Measurements from ENCODE around the gene FGF5. TPM values are rescaled to one million over a fixed set of nuclear protein-coding genes. Genes with fewer than 3 reads are reported as not detected.

The FGF5 gene
- total RNA-seq, 4 donors from 2014 or later: not detected

GRCh38 chr4:80307183-80307735, 40.8 kb downstream of the FGF5 start:
- ATAC-seq (no peak), DNase-seq (no peak)
- H3K4me3 ChIP-seq: no peak overlapping the region
- H3K27me3 ChIP-seq: peaks cover 0 to 4% (median 0%) of the 10 kb centered on the region in 3 donors
- intact Hi-C loops (cut with DNase I; ENCODE audit: low total_unique reads): no loop called here
- in situ Hi-C loops (cut with MboI; ENCODE audit: low sequenced_read_pairs in 4 of 4): no loop called here
- no peak overlapping the region for H3K27ac ChIP-seq
- no peaks in the 10 kb centered on the region for H3K4me1 ChIP-seq
- H3K9me3 ChIP-seq: no peaks in the 10 kb centered on the region
- TF ChIP-seq POLR2A (IDR thresholded peaks at IDR 0.05): no peak
- TF ChIP-seq, protein P1, sequence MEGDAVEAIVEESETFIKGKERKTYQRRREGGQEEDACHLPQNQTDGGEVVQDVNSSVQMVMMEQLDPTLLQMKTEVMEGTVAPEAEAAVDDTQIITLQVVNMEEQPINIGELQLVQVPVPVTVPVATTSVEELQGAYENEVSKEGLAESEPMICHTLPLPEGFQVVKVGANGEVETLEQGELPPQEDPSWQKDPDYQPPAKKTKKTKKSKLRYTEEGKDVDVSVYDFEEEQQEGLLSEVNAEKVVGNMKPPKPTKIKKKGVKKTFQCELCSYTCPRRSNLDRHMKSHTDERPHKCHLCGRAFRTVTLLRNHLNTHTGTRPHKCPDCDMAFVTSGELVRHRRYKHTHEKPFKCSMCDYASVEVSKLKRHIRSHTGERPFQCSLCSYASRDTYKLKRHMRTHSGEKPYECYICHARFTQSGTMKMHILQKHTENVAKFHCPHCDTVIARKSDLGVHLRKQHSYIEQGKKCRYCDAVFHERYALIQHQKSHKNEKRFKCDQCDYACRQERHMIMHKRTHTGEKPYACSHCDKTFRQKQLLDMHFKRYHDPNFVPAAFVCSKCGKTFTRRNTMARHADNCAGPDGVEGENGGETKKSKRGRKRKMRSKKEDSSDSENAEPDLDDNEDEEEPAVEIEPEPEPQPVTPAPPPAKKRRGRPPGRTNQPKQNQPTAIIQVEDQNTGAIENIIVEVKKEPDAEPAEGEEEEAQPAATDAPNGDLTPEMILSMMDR (IDR thresholded peaks at IDR 0.05 in 4 of 5, conservative IDR thresholded peaks at IDR 0.05 in 1 of 5): no peak
- H3K36me3 ChIP-seq: no peaks in the 10 kb centered on the region

- ATAC-seq: no peak
- in situ Hi-C loops (cut with MboI; ENCODE audit: low sequenced_read_pairs in 4 of 4): no loop called here
Measured at GRCh38 chr4:80307774-80308465, 41.5 kb downstream of the FGF5 start.

GRCh38 chr4:80308466-80308822, 42.0 kb downstream of the FGF5 start:
- Histone ChIP-seq H3K9me3 (no peaks in the 10 kb centered on the region), H3K27ac (no peak overlapping the region), H3K4me1 (no peaks in the 10 kb centered on the region), H3K4me3 (no peak overlapping the region), H3K36me3 (no peaks in the 10 kb centered on the region), H3K27me3 (peaks cover 0 to 4% (median 0%) of the 10 kb centered on the region in 3 donors)
- no peak for TF ChIP-seq POLR2A (IDR thresholded peaks at IDR 0.05)
- TF ChIP-seq, protein P1 (IDR thresholded peaks at IDR 0.05 in 4 of 5, conservative IDR thresholded peaks at IDR 0.05 in 1 of 5): no peak
- ATAC-seq: no peak
- intact Hi-C loops (cut with DNase I; ENCODE audit: low total_unique reads): no loop called here
- in situ Hi-C loops (cut with MboI; ENCODE audit: low sequenced_read_pairs in 4 of 4): no loop called here
- DNase-seq: no peak

More at GRCh38 chr4:80307774-80308465, 41.5 kb downstream of the FGF5 start:
- no peak overlapping the region for H3K27ac ChIP-seq
- H3K27me3 ChIP-seq: peaks cover 0 to 4% (median 0%) of the 10 kb centered on the region in 3 donors
- TF ChIP-seq, protein P1 (IDR thresholded peaks at IDR 0.05 in 4 of 5, conservative IDR thresholded peaks at IDR 0.05 in 1 of 5): no peak
- no peak for TF ChIP-seq POLR2A (IDR thresholded peaks at IDR 0.05)
- intact Hi-C loops (cut with DNase I; ENCODE audit: low total_unique reads): no loop called here
- H3K4me3 ChIP-seq: no peak overlapping the region
- H3K4me1 ChIP-seq: no peaks in the 10 kb centered on the region
- no peaks in the 10 kb centered on the region for H3K36me3 ChIP-seq
- H3K9me3 ChIP-seq: no peaks in the 10 kb centered on the region
- DNase-seq: no peak

DNA sequence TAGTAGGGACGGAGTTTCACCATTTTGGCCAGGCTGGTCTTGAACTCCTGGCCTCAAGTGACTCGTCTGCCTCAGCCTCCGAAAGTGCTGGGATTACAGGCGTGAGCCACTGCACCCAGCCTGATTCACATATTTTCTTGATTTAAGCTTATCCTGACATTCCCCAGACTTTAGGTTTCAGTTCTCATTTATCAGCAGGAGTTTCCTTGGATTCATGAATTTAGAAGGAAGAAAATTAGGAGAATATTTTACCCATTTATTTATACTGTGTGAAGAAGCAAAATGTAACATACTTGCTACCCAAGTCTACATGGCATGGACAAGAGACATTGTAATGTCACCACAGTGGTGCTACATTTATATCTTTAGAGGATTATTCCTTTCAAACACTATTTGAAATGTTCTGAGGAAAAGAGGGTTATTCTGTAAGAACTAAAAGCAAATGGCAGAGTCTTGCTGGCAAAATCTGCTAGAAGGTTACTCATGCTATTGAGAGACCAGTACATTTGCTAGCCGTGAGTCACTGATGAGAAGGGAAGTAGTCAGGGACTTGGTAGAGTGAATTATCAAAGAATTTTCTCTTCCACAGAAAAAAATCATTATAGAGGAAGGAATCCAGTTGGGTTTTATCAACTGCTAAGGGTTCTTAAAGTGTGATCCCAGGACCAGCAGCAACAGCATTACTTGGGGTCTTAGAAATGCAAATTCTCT, 43.0 kb downstream of the FGF5 start:
- TF ChIP-seq, protein P1 (IDR thresholded peaks at IDR 0.05 in 4 of 5, conservative IDR thresholded peaks at IDR 0.05 in 1 of 5): no peak
- no peak for TF ChIP-seq POLR2A (IDR thresholded peaks at IDR 0.05)
- intact Hi-C loops (cut with DNase I; ENCODE audit: low total_unique reads) (no loop called here), in situ Hi-C loops (cut with MboI; ENCODE audit: low sequenced_read_pairs in 4 of 4) (no loop called here)
- H3K36me3 ChIP-seq: no peaks in the 10 kb centered on the region
- DNase-seq (no peak), ATAC-seq (no peak)
- no peaks in the 10 kb centered on the region for H3K9me3 ChIP-seq
- H3K4me3 ChIP-seq: no peak overlapping the region
- H3K27me3 ChIP-seq: peaks cover 0 to 3% (median 0%) of the 10 kb centered on the region in 3 donors
- H3K4me1 ChIP-seq: no peaks in the 10 kb centered on the region
- H3K27ac ChIP-seq: no peak overlapping the region

Data from gastrocnemius medialis (tissue), 4 donors.